NCI-H2081 treated with DMSO at 0.1 percent for 48 hours (cell line): ENCODE results near the gene L3MBTL3.

ENCODE experiments used
- DNase-seq: peaks from one replicate; lab custom pipeline; 2025; lab: John Stamatoyannopoulos, UW

The L3MBTL3 gene

GRCh38 chr6:130018292-130018743 is at the start of gene L3MBTL3:
L3MBTL3 (plus strand) TSS chr6:130018581; CDS start chr6:130042700, 24,119 bp downstream.
- no peak for DNase-seq

- no peak for DNase-seq
Measured at GRCh38 chr6:129969064-129969463, 49.3 kb upstream of the L3MBTL3 start.

DNA sequence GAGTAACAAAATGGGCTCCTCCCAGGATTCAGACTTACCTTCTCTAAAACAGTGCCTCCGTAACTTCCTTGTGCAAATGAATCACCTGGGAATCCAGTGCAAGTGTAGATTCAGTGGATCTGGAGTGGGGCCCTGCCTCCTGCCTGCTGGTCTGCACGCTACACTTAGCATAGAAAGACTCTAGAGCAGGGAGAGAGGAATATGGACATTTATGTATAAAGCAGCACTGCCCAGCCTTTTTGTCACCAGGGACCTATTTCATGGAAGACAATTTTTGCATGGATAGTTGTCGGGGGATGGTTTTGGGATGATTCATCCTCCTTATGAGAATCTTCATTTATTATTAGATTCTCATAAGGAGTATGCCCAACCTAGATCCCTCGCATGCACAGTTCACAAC is 42.3 kb upstream of the L3MBTL3 start:
- no peak for DNase-seq

DNA sequence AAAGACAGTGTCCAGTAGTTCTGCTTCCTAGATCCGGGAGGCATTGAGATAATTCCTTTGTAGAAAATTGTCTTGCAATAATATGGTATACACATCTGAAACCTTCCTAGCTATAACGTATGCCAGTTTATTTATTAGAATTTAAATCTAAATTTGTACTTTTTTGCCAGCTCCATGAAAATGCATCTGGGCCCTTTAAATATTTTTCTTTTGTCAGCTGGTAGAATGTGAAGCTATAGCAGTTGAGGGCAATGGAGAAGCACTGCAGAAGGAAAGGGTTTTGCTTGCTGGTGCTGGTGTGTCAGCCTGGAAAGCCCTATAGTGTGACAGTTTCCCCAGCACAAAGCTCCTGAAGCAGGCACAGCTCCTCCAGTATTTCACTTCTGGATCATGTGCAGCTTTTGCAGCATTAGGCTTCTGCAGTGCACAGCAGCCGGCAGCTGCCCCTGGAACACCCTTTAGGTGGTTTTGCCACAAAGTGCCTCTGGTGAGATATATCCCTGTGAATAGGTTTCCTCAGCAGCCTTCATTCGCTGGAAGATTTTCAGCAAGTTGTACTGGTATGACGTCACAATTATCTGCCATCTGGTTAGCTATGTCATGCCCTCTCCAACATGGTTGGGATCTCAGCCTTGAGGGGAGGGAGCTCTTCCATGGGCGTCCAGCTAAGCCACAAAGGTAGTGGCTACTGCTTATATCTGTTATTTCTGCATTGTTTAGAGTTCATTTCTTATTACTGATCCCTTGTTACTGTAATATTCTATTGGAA is 40.0 kb upstream of the L3MBTL3 start:
- DNase-seq: no peak

- no peak for DNase-seq
Measured at GRCh38 chr6:129980821-129981220, 37.6 kb upstream of the L3MBTL3 start.

DNA sequence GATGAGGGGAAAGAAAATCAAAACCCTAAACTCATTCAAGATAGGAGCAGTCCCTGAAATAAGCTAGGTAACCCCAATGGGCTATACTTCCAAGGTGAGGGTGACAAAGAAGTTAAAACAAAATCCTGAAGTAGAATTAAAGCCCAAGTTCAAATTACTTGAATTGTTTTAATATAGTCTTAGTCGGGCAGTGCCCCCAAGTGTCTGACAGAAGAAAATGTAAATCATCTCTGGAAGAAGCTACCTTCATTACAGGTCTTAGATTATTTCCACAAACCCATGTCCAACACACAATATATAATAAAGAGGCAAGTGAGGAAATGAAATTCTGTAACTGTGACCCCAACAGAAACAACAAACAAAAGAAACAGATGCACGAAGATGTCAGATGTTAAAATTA is 36.8 kb upstream of the L3MBTL3 start:
- DNase-seq: no peak

- no peak for DNase-seq
Measured at GRCh38 chr6:129989396-129989795, 29.0 kb upstream of the L3MBTL3 start.

- DNase-seq: no peak
Measured at GRCh38 chr6:129992881-129993280, 25.5 kb upstream of the L3MBTL3 start.

GRCh38 chr6:129994410-129994809 is 24.0 kb upstream of the L3MBTL3 start:
- DNase-seq: no peak

- no peak for DNase-seq
Measured at GRCh38 chr6:129996387-129996786, 22.0 kb upstream of the L3MBTL3 start.

DNA sequence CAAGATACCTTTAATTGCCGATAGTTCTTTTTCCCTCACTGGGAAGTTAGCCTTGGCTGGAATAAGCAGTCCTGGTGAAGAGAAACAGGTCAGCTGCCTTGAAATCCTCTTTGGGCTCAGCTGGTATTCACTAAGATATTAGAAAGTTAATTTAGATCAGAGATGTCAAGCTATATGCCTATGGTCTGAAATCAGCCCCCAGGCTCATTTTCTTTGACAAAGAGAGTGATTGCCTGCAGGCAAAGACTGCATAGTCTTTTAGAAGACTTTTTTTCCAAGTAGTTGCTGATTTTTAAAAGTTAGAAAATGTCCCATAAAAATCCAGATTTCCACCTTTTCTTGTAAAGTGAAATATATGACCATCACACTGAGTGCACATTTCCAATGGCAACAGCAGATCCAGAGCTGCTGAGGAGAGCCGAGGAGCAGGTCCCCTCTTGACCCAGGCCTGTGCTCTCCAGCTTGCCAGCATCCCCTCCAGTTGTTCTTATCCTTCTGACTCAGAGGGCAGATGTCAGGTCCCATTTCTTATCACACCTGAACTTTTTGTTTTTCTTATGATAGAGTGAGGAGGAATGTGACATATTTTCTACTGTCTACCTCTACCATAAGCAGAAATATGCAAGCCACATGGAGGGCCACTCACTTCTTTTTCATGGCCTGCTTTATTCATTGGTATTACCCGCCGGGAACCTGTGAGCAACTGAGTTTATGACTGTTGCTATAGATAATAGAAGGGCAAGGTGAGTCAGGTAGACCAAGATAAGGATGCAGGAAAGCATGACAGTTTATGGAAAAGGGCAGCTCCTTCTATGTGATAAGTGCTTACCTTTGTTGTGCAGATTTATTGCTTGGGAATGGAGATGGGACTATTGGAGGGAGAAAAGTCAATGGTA is 17.6 kb upstream of the L3MBTL3 start:
- no peak for DNase-seq

- DNase-seq: no peak
Measured at GRCh38 chr6:130008236-130008873, 10.0 kb upstream of the L3MBTL3 start.

DNA sequence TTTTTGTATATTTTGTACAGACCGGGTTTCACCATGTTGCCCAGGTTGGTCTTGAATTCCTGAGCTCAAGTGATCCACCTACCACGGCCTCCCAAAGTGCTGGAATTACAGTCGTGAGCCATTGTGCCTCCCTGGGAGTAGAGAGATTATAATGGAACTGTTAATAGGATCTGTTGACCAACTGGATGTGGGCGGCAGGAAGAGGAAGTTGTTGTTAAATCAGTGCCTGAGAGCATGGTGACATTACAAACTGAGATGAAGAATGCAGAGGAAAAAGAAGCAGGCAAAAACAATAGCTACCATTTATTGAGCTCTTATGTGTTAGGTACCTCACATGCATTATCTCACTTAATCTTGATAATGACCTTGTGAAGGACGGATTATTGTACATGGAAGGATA is 9.2 kb upstream of the L3MBTL3 start:
- no peak for DNase-seq

- no peak for DNase-seq
Measured at GRCh38 chr6:130010387-130010786, 8.0 kb upstream of the L3MBTL3 start.

DNA sequence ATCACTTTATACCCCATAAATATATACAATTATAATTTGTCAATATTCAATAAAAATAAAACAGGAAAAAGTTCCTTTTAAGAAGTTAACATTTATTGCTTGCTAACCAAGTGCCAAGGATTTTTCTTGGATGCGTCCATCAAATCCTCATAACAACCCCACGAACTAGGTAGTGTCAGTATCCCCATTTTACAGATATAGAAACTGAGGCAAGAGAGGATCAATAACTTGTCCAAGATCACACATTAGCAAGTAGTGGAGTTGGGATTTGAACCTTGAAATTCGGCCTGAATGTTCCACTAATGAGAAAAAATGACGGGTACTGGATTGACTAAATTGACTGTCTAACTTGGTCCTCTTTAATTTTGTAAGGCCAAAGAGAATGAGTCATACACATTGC is 5.7 kb upstream of the L3MBTL3 start:
- no peak for DNase-seq

DNA sequence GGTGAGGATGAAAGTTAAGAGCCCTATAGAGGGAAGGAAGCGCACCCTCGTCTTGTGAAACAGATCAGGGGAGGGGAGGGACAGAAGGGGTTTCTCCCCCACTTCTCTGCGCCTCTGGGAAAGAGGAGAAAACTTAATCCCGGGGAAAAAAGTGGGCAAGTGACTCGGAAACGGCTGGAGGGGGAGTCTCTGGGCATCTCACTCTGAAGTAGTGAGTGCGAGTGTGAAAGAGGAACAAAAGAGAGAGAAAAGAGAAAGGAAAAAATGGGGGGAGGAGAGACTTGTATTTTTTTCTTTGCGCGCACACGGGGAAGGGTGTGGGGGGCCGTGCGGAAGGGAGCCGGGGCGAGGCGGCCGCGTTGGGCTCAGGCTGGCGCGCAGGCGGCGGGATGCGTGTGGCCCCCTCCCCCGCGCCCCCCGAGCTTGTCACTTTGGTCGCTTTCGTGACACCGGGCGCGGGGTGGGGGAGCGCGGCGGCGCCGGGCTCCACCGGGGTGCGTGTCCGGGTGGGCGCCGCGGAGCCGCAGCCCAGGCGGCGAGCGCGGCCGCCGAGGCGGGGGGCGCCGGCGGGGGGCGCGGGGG is 454 bp downstream of the L3MBTL3 start:
- no peak for DNase-seq

- no peak for DNase-seq
Measured at GRCh38 chr6:130019326-130020072, 1.1 kb downstream of the L3MBTL3 start.

GRCh38 chr6:130020073-130020906 is 1.9 kb downstream of the L3MBTL3 start:
- no peak for DNase-seq

- DNase-seq: no peak
Measured at GRCh38 chr6:130020907-130021629, 2.7 kb downstream of the L3MBTL3 start.

GRCh38 chr6:130026859-130027258 is 8.5 kb downstream of the L3MBTL3 start:
- no peak for DNase-seq
